Epithelial cell of proximal tubule (primary cell): ENCODE data around the gene NHSL1. TPM values are rescaled to one million over a fixed set of nuclear protein-coding genes. Genes with fewer than 3 reads are reported as not detected.
"Not testable (repeated sequence)": the region's sequence is repeated elsewhere in the genome, so short reads cannot be mapped to it uniquely, and the experiment has no call there.

Experiments used
- DNase-seq: peaks from one replicate; pipeline ENCODE4 v3.0.0-alpha.2; 2011; ENCODE audit warnings: low read depth
- H3K4me3 ChIP-seq: 2 replicates; pipeline ENCODE4 v1.5.1; 2011; ENCODE audit warnings: low read depth, mild to moderate bottlenecking, low read length
- CTCF ChIP-seq: conservative IDR thresholded peaks from 2 replicates; pipeline ENCODE4 v1.5.1; 2012; ENCODE audit warnings: low read depth, mild to moderate bottlenecking, low read length
- total RNA-seq: library from RNA; depleted of rRNA; stranded (reverse); fragments of >200 nt; gene quantifications from 2 replicates; pipeline ENCODE4 v1.2.3, GENCODE V29; 2015

NHSL1 gene
- total RNA-seq, 1 donor from 2014 or later: 4.0 TPM

GRCh38 chr6:138430361-138431145 lies 68.7 kb downstream of the NHSL1 start:
- DNase-seq: no peak
- TF ChIP-seq CTCF: no peak
- no peak overlapping the region for H3K4me3 ChIP-seq

GRCh38 chr6:138429761-138430160 lies 69.5 kb downstream of the NHSL1 start:
- H3K4me3 ChIP-seq: no peak overlapping the region
- no peak for TF ChIP-seq CTCF
- DNase-seq: no peak

GRCh38 chr6:138428944-138429598 lies 70.2 kb downstream of the NHSL1 start:
- DNase-seq: no peak
- no peak overlapping the region for H3K4me3 ChIP-seq
- peak; percentile 71 for TF ChIP-seq CTCF

GRCh38 chr6:138427701-138428100 lies 71.6 kb downstream of the NHSL1 start:
- no peak for TF ChIP-seq CTCF
- no peak for DNase-seq
- H3K4me3 ChIP-seq: no peak overlapping the region

- no peak overlapping the region for H3K4me3 ChIP-seq
- TF ChIP-seq CTCF: no peak
- DNase-seq: no peak
Observed at GRCh38 chr6:138426500-138427123, 72.7 kb downstream of the NHSL1 start.

- DNase-seq, H3K4me3 ChIP-seq: not testable (repeated sequence)
Observed at GRCh38 chr6:138425256-138425655, 74.0 kb downstream of the NHSL1 start.
